ENCODE measurements around the gene FAM98B.

Gene FAM98B

DNA sequence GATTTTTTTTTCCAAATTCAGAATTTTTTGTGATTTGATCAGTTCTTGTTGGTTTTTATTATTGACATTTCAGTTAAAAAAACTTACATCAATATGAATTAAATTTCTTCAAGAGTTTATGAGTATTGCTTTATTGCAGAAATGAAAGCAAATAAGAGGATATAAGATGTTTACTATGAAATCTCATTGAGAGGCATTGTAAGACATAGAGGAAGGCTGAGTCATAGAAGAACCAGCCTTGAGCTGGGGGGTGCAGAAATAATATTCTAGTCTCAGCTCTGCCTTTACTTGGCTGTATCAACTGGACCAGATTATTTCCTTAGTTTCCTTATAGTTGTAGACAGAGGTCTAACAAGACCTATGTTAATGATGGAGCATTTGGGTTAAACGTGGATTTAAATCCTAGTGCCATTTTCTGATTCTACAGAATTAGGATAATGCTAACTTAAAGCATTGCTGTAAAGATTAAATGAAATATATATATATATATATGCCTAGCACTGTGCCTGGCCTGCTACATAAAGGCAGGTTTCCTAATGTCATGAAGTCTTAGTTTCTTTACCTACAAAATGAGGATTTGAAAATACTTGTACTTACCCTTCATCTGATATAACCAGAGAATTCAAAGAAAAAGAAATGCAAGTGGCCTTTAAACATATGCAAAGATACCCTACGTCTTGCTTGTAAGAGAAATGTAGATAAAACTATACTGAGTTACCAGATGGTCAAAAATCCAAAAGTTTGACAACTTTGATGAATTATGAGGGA lies 7.3 kb downstream of the FAM98B start:
- DNase-seq, result no peak

DNA sequence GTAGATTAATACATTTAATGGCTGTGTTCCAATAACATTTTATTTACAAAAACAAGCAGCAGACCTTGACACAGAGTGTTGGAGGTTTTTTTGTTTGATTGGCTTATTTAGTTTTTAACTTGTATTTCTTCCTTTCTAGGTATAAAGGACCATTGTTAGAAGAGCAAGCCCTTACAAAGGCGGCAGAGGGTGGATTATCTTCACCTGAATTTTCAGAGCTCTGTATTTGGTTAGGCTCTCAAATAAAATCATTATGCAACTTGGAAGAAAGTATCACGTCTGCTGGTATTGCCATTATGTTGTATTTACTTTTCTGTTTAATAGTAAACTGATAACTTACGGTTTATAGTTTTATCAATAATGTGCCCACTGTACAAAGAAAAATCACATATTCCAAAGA lies 10.0 kb downstream of the FAM98B start:
- DNase-seq, result no peak

DNA sequence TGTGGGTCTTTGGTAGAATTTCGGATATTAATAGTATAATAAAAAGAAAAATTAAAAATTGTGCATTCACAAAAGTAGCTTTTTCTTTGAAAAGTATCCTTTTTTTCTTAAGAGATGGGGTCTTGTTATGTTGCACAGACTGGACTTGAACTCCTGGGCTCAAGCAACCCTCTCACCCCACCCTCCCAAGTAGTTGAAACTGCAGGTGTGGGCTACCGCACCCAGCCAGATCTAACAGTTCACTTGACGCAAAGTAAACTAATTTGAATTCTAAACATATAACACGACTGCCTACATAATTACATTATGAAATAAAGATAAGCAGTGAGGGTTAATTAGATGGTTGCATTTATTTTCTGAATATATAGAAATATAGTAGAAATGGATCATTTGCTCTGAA lies 10.7 kb downstream of the FAM98B start:
- DNase-seq, result no peak

DNA sequence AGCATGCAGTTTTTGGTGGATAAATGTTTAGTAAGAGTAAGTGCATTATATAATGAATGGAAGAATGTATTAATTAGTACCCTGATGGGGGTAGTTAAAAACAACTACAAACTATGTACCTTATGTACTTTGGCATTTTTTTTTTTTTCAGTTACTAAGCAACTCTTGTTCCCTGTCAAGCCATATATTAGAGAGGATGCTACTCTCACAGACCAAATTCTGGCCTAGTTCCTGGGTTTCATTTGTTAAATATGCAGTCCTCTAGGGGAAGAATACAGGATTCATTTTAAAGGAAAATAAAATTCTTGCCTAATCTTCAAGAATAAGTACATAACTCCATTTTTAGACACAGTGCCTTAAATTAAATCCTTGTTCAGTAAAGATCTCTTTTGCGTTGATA lies 16.9 kb downstream of the FAM98B start:
- DNase-seq, result no peak

DNA sequence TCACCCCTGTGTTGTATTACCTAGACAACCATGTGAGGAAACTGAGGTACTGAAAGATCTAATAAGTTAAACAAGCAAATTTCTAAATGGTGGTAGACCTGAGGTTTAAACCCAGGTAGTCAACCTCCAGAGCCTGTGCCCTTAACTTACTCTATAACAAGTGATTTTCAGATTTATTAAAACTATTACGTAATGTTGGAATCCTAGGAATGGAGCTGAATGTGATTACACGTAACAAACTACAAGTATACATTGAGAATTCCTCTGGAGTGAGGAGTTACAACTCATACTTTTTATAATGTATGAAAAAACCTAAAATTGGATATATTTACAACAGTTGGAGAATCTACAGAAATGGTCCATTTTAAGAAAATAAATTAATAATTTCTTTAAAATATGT lies 18.0 kb downstream of the FAM98B start:
- DNase-seq, result no peak

DNA sequence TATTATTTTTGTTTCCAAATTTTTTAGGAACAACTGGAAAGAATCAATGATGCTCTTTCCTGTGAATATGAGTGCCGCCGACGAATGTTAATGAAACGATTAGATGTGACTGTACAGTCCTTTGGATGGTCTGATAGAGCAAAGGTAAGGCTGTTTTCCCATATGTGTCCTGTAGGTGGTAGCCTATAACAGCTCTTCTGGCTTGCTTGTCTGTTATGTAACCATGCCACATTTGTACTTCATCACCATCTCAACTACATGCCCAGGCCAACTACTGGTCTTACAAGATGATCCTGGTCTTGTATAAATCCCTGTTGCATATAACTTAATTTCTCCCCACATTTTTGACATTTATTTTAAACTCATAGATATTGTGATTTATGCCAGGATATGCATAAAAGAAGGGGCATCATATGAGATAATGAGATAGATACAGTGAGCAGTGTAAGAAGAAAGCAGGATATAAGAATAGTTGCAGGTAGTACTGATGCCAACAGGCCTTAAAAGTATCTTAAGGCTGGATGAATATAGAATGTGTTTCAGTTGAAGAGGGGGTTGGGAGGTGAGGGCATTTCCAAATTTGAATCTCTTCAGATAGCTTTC lies 20.3 kb downstream of the FAM98B start:
- DNase-seq, result peak; percentile 0

DNA sequence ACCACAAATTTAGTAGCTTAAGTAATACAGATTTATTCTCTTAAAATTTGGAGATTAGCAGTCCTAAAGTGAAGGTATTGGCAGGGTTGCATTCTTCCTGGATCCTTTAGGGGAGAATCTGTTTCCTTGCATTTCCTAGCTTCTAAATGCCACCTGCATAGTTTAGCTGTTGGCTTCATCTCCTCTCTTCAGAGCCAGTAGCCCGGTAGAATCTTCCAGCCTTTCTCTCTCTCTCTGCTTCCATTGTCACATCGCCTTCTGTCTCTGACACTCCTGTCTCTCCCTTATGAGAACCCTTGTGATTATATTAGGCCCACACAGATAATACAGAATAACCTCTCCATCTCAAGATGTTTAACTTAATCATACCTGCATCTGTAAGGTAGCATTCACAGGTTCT lies 21.4 kb downstream of the FAM98B start:
- no peak for DNase-seq

DNA sequence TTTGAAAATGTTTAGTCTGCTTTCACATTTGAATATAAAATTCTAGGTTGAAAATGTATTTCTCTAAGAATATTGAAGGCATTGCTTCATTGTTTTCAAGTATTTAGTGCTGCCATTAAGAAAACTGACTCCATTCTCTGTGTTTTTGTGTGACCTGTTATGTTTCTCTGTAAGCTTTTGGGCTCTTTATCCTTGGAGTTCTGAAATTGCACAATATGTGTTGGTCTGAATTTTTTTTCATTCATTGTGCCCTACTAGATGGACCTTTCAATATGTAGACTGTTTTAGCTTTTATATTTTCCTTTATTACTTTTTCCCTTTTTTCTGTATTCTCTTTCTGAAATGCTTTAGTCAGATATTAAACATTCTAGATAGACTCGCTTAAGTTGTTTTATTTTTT lies 22.2 kb downstream of the FAM98B start:
- no peak for DNase-seq

DNA sequence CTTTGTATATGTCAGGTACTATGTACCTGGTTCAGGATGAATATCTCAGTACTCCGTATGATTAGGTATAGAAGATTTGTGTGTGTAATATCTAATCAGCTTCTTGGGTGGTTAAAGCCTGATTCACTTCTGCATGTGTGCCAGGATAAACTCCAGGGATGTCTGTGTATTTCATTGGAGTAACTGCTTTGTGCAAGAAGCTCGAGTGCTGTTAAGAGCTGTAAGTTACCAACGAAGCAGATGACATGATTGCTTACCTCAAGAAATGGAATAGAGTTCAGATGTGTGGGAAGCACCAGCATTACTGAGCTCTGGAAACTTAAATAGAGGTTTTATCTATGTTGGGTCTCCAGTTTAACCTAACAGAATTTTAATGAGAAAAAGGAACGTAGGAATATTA lies 23.7 kb downstream of the FAM98B start:
- DNase-seq, result no peak

DNA sequence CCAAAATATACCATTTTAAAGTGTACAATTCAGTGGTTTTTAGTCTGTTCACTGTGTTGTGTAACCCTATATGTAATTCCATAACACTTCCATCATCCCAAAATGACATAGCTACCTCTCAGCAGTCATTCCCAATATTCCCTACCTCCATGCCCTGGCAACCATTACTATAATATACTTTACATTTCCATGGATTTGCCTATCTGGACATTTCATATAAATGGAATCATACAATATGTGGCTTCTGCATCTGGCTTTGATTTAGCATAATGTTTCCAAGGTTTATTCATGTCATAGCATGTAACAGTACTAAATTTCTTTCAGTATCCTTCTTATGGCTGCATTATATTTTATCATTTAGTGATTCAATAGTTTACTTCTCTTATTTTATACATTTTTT lies 25.3 kb downstream of the FAM98B start:
- no peak for DNase-seq

DNA sequence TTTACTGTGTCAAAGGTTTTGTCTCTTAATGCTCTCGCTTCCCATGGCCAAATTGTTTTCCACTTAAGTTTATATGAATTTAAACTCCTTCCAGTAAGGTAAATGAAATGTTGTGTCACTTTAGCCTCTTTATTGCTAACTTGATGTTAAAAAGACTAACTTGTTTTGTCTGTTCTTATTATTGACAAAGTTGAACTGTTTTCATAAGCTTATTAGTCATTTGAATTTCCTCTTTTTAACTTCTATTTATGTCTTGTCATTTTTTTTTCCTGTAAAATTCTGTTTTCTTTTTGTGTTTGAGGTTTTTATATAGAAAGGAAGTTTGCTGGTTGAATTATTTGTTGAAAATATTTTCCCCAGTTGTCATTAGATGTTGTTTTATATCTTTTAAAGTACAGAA lies 25.8 kb downstream of the FAM98B start:
- no peak for DNase-seq

DNA sequence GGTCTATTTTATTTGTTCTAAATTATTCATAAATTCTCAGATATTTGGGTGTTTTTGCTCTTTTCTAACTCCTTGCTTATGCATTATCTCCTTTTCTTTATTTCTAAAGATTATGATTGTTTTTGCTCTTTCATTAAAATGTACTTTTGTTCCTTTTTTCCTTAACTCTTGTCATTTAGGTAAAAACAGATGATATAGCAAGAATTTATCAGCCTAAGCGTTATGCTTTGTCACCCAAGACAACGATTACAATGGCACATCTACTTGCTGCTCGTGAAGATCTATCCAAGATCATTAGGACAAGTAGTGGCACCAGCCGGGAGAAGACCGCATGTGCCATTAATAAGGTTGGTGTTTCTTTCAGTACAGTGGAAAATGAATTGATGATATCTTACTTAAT lies 27.2 kb downstream of the FAM98B start:
- no peak for DNase-seq

DNA sequence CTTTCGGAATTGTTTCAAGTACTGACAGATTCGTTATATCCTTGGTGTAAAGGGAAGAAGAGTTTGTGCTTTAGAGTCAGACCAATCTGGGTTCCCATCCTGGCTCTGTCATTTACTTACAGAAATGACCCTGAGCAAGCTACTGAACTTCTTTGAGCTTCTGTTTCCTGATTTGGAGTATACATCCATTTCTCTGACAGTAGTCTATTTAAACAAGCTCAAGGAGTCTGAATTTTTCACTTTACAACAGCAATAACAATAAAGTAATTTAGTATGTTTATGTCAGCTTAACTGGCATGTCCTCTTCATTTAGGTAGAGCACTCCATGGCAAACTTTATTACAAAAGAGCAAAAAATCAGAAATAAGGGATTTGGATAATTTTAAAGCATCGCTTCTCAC lies 27.8 kb downstream of the FAM98B start:
- no peak for DNase-seq

DNA sequence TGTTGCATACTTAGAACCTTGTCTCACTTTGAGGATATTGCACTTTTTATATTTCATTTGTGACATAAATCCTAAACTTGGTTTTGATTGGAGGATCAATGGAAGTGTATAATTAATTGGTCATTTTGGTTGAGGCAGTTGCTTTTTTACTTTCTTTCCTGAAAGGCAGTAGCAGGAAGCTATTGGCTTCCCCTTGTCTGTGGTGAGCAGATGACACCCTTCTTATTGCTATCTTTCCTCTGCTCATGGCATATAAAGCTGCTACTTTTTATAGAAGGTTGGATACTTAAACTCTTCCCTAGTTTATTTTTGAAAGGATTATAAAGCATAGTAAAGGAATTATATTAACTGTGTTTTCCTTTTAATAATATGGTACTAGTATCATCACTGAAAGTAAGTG lies 28.6 kb downstream of the FAM98B start:
- no peak for DNase-seq

DNA sequence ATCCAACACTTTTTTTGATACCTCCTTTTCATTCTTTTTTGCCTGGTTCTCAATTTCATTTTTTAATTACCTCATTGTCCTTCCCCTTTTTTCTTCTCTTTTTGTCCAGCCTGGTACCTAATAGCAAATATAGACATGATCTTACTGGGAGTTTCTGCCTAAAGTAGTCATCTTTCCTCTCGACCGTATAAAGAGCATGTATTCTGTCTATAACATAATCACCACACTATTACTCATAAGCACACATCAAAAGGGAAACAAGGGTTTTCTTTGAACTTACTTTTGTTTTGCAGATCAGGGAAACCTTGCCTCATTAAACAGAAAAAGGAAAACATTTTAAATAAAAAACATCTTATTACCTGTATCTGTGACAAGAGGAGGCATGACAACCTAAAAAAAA lies 33.0 kb downstream of the FAM98B start:
- DNase-seq, result no peak

DNA sequence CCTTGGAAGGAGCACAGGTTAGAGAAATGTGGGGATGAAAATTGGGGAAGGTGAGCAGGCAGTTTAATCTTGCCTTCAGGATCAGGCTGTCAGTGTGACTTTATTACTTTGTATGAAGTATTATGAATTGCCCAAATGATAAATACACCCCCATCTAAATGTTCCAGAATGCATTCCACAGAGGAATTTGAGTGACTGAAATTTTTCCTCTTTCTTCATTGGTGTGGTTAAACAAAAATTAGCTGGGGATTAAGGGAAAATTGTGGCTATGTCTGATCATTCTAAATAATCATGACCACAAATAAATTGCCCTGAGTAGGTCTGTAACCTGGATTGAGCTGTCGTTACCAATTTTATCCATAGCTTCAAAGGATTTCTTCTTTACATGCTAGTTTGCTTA lies 33.5 kb downstream of the FAM98B start:
- no peak for DNase-seq

DNA sequence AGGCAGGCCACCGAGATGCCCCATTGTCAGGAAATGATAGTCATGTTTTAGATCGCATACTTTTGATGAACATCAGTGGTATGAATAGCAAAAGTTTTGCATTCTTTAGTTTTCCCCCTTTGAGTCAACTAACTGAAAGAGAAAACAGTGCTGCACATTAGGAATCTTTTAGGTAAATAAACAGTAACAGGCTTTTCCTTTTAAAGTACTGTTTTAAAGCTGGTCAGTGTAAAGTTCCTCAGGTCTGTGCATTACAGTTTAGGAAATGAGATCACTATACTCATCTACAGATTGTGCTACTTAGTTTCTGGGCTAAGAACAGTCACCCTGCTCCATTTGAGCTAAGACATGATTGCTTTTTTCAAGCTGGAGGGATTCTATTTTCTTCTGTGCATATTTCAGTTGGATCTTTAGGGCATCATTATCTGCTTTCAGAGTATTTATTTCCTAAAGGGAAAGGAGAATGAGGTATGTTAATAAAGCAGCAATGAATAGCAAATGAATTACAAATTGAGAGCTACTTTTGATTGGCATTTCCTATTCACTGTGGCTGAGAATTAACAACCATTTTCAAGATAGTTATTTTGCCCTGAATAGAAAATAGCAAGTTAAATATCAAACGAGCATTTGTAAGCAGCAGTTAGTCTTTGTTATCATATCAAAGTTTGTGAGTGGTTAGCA lies 36.5 kb downstream of the FAM98B start:
- DNase-seq, result no peak

DNA sequence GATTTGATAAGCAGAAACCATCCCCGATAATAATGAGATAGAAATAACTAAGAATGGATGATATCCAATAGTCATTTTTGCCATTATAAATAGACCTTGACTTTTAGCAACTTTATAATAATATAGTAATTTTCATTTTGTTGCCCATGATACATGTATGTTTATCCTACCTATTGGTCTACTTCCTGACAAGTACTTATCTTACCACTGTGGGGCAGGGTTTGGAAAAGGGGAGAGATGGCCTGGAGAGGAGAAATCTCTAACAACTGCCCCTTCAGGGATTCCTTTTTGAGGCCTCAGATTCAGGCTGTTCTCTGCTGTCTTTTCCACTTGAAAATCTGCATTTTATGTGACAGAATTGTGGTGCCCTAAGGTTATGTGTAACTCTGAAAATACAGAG lies 42.2 kb downstream of the FAM98B start:
- no peak for DNase-seq

DNA sequence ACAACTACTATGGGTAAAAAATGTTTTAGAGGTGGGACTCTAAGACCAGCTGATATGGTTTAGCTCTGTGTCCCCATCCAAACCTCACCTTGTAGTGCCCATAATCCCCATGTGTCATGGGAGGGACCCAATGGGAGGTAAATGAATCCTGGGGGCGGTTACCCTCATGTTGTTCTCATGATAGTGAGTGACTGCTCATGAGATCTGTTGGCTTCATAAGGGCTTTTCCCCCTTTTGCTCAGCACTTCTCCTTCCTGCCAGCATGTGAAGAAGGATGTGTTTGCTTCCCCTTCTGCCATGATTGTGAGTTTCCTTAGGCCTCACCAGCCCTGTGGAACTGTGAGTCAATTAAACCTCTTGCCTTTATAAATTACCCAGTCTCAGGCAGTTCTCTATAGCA lies 45.7 kb downstream of the FAM98B start:
- no peak for DNase-seq

DNA sequence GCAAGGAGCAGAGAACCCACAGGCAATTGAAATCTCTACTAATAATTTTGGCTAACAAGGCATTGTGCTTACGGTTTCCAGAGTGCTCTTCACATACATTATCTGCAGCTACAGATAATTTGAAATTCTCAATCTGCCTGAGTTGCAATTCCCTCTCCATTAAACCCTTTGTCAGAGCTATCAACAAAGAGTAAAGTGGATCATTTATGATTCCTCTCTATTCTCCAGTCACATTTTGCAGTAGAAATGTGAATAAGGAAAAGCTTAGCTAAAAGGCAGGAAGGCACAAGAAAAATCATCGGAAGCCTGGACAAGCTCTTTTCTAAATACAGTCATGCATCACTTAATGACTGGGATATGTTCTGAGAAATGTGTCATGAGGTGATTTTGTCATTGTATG lies 49.6 kb downstream of the FAM98B start:
- no peak for DNase-seq

DNA sequence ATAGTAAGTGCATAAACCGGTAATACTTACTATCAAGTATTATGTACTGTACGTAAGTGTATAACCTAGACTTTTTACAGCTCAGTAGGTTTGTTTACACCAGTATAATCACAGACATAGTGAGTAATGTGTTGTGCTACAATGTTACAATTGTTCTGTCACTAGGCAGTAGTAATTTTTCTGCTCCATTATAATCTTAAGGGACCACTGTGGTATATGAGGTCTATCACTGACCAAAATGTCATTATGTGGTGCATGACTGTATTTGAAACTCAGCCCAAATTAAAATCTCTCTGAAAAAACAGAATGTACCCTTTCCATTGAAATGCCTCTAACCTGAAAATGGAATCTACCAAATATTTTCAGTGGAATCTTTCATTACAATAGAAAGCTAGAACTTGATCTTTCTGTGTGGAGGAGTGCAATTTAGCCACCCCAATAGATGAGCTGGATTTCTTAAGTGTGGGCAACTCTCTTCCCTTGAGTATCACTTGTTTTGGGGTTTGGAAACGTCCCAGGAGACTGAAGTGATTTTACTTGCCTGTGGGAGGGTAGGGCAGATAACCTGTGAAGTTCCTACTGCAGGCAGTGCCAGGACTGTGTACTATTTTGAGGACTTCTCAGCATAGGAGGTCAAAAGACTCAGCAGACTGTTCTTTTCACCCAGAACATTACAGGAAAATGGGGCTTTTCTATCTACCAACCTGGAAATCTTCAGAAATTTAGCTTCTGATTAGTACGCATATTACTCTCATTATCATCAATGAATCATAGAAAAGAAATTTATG lies 50.9 kb downstream of the FAM98B start:
- no peak for DNase-seq

DNA sequence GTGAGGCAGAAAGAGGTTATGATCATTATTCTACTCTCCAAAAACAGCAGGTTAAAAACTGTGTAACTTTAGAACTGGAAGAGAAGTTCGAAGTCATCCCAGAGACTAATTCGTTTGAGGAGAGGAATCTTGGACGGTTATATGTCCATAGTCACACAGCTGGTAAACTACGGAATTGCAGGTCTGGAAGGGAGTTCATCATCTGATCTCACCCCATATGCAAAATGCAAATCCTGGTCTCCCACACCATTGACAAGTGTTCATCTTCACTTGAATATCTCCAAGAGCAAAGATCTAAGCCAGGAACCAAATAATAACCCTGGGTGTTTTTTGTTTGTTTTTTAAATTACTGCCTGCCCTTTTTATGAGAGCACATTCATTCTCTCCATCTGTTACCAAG lies 53.1 kb downstream of the FAM98B start:
- DNase-seq, result no peak

DNA sequence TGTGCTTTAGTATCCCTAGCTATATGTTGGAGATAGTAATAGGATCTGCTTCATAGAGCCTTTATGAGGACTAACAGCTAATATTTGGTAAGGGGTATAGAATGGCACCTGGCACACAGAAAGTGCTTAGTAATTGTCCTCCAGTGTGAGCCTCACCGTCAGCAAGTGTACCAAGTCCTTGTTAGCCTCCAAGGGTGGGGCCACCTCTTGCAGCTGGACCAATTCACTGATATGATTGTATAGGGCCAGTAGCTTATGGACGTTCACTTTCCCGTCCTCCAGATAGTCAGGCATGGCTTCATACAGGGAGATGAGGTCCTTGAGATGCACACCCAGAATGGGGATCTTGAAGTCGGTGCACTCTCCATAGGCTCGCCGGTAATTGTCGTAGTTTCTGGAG lies 53.6 kb downstream of the FAM98B start:
- DNase-seq, result no peak

DNA sequence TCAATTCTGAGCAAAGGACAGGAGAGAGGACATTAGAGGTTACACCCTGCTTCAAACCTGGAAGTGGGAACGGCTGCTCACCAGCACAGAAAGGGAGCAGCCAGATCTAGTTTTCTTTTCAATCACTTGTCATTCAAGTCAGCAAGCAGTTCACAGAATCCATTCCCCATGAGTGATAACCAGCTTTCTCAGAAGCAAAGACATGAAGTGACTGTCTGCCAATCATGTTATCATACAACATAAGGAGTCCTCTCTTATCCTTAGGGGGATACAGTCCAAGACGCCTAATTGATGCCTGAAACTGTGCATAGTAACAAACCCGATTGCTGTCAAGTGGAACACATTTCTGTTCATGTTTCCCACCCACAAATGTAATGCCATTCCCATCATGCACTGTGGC lies 54.7 kb downstream of the FAM98B start:
- no peak for DNase-seq
